Small intestine (tissue), 7 donors: ENCODE measurements around the gene IFIT1. TPM values are rescaled to one million over a fixed set of nuclear protein-coding genes. Genes with fewer than 3 reads are reported as not detected.
"Not testable (repeated sequence)": the region's sequence is repeated elsewhere in the genome, so short reads cannot be mapped to it uniquely, and the experiment has no call there.

Experiments
- DNase-seq, 2 donors: peaks; one replicate each; pipeline versions ENCODE4 v3.0.0 to v3.0.0-alpha.2; 2013
- FAIRE-seq: peaks from 2 replicates; lab custom pipeline; 2012; peaks lifted over from hg19 to GRCh38; lab: Jason Lieb, UNC
- H3K27ac ChIP-seq, 3 donors: one replicate each; pipeline ENCODE4 v1.5.1; 2013; ENCODE audit warnings: low read length in 2 of 3, mild to moderate bottlenecking in 2 of 3, control low read depth in 1 of 3, inconsistent platforms in 1 of 3, low read depth in 1 of 3, moderate library complexity in 1 of 3
- H3K27me3 ChIP-seq, 3 donors: one replicate each; pipeline ENCODE4 v1.6.1; 2013; ENCODE audit warnings: low read length in 3 of 3, inconsistent platforms in 1 of 3; ENCODE audit not compliant: control insufficient read depth in 3 of 3, insufficient read depth in 3 of 3
- H3K36me3 ChIP-seq, 3 donors: one replicate each; pipeline ENCODE4 v1.6.1; 2013; ENCODE audit warnings: low read length in 3 of 3, inconsistent platforms in 1 of 3, low read depth in 1 of 3, mild to moderate bottlenecking in 1 of 3, moderate library complexity in 1 of 3; ENCODE audit not compliant: control insufficient read depth in 3 of 3, insufficient read depth in 2 of 3
- H3K4me1 ChIP-seq, 3 donors: one replicate each; pipeline ENCODE4 v1.6.1; 2013; ENCODE audit warnings: low read length in 2 of 3, inconsistent platforms in 1 of 3, low read depth in 1 of 3, mild to moderate bottlenecking in 1 of 3, moderate library complexity in 1 of 3; ENCODE audit not compliant: control insufficient read depth in 3 of 3, insufficient read depth in 2 of 3
- H3K4me3 ChIP-seq, 3 donors: one replicate each; pipeline ENCODE4 v1.5.1; 2013; ENCODE audit warnings: low read length in 3 of 3, control low read depth in 1 of 3, inconsistent platforms in 1 of 3, low read depth in 1 of 3, mild to moderate bottlenecking in 1 of 3, moderate library complexity in 1 of 3
- H3K9me3 ChIP-seq, 2 donors: one replicate each; pipeline ENCODE4 v1.6.1; 2013; ENCODE audit warnings: low read depth in 1 of 2, low read length in 1 of 2; ENCODE audit not compliant: control insufficient read depth in 2 of 2, insufficient read depth in 1 of 2
- WGBS, 3 donors: extraction: QIAGEN DNeasy Blood & Tissue Kit; methylation state at CpG; one replicate each; pipeline ENCODE4 v1.1.7; 2013; 5-methylcytosine and 5-hydroxymethylcytosine counted together
- polyA plus RNA-seq, 4 donors: library from polyadenylated mRNA; stranded (reverse) in 3 of 4; unstranded in 1 of 4; fragments of 200-250 nt in 3 of 4; fragments of 120-200 nt in 1 of 4; gene quantifications; one replicate each; pipeline versions ENCODE4 v1.2.1 to v1.2.3, GENCODE V29; 2013
- donor health status: healthy with polysubstance abuse.
- donor health status: control.
- donor health status: control.
- donor health status: Bipolar disorder and iron deficiency.
- donor health status: healthy.

The IFIT1 gene
- polyA plus RNA-seq, 4 donors, result 1.4 to 7.5 (median 3.1) TPM

DNA sequence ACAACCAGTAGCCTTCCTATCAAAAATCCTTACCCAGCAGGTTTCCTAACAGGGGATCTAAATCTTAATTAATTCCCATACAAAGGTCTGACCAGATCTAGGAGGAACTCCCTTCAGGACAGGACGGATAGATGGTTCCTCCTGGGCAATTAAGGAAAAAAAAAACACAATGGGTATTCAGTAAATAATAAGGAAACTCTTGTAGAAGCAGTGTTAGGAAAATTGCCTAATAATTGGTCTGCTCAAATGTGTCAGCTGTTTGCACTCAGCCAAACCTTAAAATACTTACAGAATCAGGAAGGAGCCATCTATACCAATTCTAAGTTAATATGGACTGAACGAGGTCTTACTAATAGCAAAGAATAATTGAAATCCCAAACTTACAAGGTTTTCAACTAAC, 18.7 kb downstream of the IFIT1 start:
- DNase-seq, FAIRE-seq, H3K36me3 ChIP-seq, H3K9me3 ChIP-seq, H3K27me3 ChIP-seq, H3K27ac ChIP-seq, H3K4me3 ChIP-seq: not testable (repeated sequence)
- H3K4me1 ChIP-seq, result peaks cover 0 to 14% (median 4%) of the 10 kb centered on the region in 3 donors
- WGBS, 3 donors, result 64 to 79% (median 73%) methylated on average over 2 of the region's 2 CpGs

DNA sequence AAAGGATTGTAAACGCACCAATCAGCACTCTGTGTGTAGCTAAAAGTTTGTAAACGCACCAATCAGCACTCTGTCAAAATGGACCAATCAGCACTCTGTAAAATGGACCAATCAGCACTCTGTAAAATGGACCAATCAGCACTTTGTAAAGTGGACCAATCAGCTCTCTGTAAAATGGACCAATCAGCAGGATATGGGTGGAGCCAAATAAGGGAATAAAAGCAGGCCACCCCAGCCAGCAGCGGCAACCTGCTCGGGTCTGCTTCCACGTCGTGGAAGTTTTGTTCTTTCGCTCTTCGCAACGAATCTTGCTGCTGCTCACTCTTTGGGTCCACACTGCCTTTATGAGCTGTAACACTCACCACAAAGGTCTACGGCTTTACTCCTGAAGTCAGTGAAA, 19.9 kb downstream of the IFIT1 start:
- not testable (repeated sequence) for H3K27me3 ChIP-seq, H3K36me3 ChIP-seq, H3K4me3 ChIP-seq, H3K9me3 ChIP-seq, H3K27ac ChIP-seq, DNase-seq, FAIRE-seq
- WGBS, 3 donors, result 87 to 94% (median 94%) methylated on average over 10 of the region's 10 CpGs
- H3K4me1 ChIP-seq, result peaks cover 0 to 16% (median 12%) of the 10 kb centered on the region in 3 donors

DNA sequence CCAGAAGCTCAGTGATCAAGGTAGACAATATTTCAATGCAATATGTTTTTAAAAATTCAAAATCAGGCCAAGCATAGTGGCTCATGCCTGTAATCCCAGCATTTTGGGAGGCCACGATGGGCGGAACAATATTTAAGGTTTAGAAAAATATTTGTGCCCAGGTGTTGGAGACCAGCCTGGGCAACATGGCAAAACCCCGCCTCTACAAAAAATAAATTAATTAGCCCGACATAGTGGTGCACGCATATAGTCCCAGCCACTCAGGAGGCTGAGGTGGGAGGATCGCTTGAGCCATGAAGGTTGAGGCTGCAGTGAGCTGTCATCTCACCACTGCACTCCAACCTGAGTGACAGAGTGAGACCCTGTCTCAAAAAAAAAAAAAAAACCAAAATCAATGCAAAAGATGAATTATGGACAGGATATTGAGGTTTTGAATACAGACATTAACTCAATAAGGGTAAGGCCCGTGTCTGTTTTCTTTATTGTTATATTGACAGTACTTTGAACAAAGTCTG, 21.0 kb downstream of the IFIT1 start:
- H3K9me3 ChIP-seq, result peaks cover 0 to 3% of the 10 kb centered on the region in 2 donors
- 73 to 82% (median 79%) methylated on average over 7 of the region's 7 CpGs for WGBS, 3 donors
- FAIRE-seq, result no peak
- no peaks in the 10 kb centered on the region for H3K27me3 ChIP-seq
- H3K4me3 ChIP-seq, result peak overlapping the region in 1 of 3 donors; percentile 89
- DNase-seq, result no peak
- peaks cover 0 to 20% (median 16%) of the 10 kb centered on the region in 3 donors for H3K4me1 ChIP-seq
- H3K27ac ChIP-seq, result peak overlapping the region; percentile 92 to 99 (median 94)
- H3K36me3 ChIP-seq, result peaks cover 0 to 6% (median 6%) of the 10 kb centered on the region in 3 donors

DNA sequence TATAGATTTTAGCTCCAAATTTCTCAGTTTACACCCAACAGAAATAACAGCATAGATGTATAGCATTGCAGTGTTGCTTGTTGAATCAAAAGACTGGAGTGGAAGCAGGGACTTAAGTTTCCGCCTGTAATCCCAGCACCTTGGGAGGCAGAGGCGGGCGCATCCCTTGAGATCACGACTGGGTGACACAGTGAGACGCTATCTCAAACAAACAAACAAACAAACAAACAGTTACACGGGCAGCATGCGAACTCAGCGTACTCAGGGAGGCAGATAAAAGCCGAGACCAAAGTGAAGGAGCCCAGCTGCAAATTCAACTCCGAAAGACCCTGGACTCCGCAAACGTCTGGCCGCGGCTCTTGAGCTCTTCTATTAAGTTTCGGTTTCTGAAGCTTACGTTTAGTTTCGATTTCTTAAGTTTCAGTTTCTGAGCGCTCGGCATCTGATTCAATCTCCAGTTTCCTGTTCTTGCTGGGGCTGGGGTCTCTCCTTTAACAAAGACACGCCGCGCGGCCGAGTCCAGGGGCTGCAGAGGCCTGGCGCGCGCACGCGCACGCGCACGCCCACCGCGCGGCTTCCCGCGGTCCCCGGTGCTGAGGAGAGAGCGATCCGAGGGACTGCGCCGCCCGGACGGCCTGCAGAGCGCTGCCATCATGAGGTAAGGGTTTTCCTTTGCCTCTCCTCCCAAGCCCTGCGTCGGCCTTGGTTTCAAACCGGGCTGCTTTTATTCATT, 21.9 kb downstream of the IFIT1 start, which contains the start of gene IFIT5:
TSS of gene IFIT5 (plus strand) at position 423 of the 733 bp plus-strand sequence. CDS start at position 654, 231 bp downstream.
- DNase-seq, result peak; percentile 87 to 94
- H3K27ac ChIP-seq, result peak within 1 kb of the TSS; percentile 92 to 99 (median 94)
- H3K36me3 ChIP-seq, result peaks cover 0 to 6% (median 6%) of the 10 kb centered on the region in 3 donors
- 0 to 1% (median 0%) methylated on average over 48 of the region's 48 CpGs for WGBS, 3 donors
- peaks cover 0 to 20% (median 16%) of the 10 kb centered on the region in 3 donors for H3K4me1 ChIP-seq
- peaks cover 0 to 3% of the 10 kb centered on the region in 2 donors for H3K9me3 ChIP-seq
- H3K4me3 ChIP-seq, result peak within 1 kb of the TSS; percentile 65 to 89 (median 79)
- no peak for FAIRE-seq
- no peaks in the 10 kb centered on the region for H3K27me3 ChIP-seq

DNA sequence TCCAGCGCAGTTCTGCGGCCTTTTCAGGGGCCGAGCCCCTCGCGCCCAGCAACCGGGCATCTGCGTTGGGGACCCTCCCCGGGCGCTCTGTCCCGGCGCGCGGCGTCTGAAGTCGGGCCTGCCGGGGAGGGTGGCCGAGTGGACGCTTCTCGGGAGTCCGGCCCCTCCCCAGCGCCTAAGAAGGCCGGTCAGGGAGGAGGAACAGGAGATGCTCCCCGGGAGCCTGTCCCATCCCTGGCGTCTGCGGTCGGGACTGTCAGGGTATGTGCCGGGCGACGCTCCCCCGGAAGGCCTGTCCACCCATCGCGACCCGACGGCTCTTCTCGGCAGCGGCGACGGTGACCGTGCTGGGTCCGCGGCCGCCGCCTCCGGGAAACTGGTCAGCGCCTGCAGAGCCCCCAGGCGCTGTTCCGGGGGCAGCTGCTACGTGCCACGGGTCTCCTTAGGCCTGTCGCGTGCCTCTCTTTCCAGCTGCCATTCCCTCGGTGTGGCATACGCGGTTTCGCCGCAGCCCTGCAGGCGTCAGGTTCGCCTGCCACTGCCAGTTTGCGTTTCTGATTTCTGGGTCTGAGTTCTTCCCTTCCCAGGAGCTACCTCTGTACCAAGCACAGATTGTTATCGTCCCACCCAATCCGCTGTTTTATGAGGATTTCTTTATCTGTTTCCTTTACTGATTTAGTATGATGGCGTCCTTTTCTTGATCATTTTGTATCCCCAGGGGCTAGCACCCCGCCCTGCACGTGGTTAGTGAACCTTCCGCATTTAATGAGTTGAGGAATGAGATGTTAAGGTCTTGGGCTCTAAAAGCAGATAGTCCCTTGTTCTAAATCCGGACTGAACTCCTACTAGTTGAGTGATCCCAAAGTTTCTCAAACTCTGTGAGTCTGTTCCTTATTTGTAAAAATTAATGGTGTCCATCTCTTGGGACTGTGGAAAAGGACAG, 22.7 kb downstream of the IFIT1 start:
- Histone ChIP-seq H3K9me3 (peaks cover 0 to 3% of the 10 kb centered on the region in 2 donors), H3K4me3 (peak overlapping the region; percentile 65 to 89 (median 79)), H3K36me3 (peaks cover 0 to 6% (median 6%) of the 10 kb centered on the region in 3 donors), H3K4me1 (peaks cover 0 to 20% (median 16%) of the 10 kb centered on the region in 3 donors), H3K27me3 (no peaks in the 10 kb centered on the region), H3K27ac (peak overlapping the region; percentile 92 to 99 (median 94))
- peak; percentile 45 to 85 for DNase-seq
- WGBS, 3 donors, result 1% methylated on average over 60 to 66 of the region's 66 CpGs
- no peak for FAIRE-seq

DNA sequence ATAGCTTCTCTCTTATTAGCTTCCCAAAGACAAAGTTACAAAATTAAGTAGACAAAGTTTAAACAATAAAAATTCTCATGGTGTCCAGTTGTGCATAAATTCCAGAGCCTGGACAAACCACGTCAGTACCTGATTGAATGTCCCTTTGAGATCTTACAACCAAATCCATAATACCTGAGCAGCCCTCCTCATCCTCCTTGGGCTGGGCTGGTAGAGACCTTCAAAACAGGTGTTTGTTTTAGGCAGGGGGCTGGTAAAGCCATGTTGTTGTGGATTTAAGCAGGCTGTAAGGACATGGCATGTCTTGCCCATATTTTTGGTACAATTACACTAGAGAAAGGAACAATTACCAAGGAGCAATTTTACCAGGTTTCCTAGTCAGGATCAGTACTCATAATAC, 24.0 kb downstream of the IFIT1 start:
- 80 to 92% (median 87%) methylated on average over 1 of the region's 1 CpG for WGBS, 3 donors
- H3K4me3 ChIP-seq, result no peak overlapping the region
- no peaks in the 10 kb centered on the region for H3K27me3 ChIP-seq
- H3K9me3 ChIP-seq, result peaks cover 0 to 3% of the 10 kb centered on the region in 2 donors
- peaks cover 3 to 6% (median 6%) of the 10 kb centered on the region in 3 donors for H3K36me3 ChIP-seq
- DNase-seq (no peak), FAIRE-seq (no peak)
- H3K27ac ChIP-seq, result no peak overlapping the region
- H3K4me1 ChIP-seq, result peaks cover 0 to 20% (median 16%) of the 10 kb centered on the region in 3 donors

DNA sequence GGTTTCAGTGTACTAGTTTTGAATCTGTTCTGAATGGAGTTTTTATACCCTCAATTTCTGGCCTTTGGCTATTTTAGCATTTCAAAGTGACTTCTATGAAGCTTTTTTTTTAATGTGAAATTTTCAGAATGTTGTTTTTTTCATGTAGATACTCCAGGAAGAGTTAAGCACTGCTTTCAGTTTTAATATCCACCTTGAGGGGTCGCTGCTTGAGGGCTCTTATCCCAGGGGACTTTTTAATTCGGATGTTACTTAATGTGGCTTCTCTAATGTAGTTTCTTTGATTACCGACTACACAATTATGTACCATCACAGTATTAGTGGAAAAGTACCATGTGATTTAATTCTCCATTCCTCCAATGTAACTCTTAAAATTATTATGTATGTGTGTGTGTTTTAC, 27.1 kb downstream of the IFIT1 start:
- no peaks in the 10 kb centered on the region for H3K9me3 ChIP-seq
- peaks cover 0 to 20% (median 8%) of the 10 kb centered on the region in 3 donors for H3K4me1 ChIP-seq
- FAIRE-seq (no peak), DNase-seq (no peak)
- H3K36me3 ChIP-seq, result peaks cover 3 to 6% (median 4%) of the 10 kb centered on the region in 3 donors
- no peak overlapping the region for H3K4me3 ChIP-seq
- no peaks in the 10 kb centered on the region for H3K27me3 ChIP-seq
- H3K27ac ChIP-seq, result no peak overlapping the region
- WGBS, 3 donors, result 52 to 78% (median 63%) methylated on average over 3 of the region's 3 CpGs

DNA sequence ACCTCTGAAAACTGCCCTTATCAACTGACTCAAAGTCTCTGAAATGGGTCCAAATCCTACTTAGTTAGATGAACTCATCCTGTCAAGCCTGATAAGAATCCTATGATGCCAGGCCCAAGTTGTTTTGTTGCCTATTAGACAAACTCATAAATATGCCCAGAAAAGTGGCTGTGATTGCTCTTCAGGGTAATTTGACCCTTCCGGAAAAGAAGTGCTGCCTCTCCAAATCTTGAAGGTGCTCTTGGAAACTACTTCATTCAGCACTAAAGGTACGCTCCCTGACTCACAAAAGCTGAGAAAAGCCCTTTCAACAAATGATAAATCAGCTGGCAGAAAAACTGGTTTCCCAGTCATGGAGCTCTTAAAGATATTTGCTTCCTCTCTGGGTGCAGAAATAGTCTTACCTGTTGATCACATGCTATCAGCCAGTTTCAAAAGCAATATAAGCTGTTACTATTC, 28.6 kb downstream of the IFIT1 start:
- DNase-seq (no peak), FAIRE-seq (no peak)
- H3K27me3 ChIP-seq, result no peaks in the 10 kb centered on the region
- H3K4me1 ChIP-seq, result peaks cover 0 to 17% (median 13%) of the 10 kb centered on the region in 3 donors
- no peaks in the 10 kb centered on the region for H3K9me3 ChIP-seq
- H3K36me3 ChIP-seq, result peaks cover 1 to 6% (median 3%) of the 10 kb centered on the region in 3 donors
- WGBS, 3 donors, result 93 to 96% (median 95%) methylated on average over 2 of the region's 2 CpGs
- H3K4me3 ChIP-seq, result no peak overlapping the region
- no peak overlapping the region for H3K27ac ChIP-seq
